Astrocyte (in vitro differentiated cells and primary cell): ENCODE data around the gene HNF4A. TPM values are rescaled to one million over a fixed set of nuclear protein-coding genes. Genes with fewer than 3 reads are reported as not detected.

Source experiments
- DNase-seq: peaks from one replicate; pipeline ENCODE4 v3.0.0-alpha.2; 2010; ENCODE audit warnings: low read depth
- FAIRE-seq: peaks from 2 replicates; lab custom pipeline; 2011; peaks lifted over from hg19 to GRCh38; lab: Jason Lieb, UNC
- H2AFZ ChIP-seq: 2 replicates; pipeline ENCODE4 v1.6.0; 2012; ENCODE audit warnings: low read depth, low read length, inconsistent platforms
- H3K27ac ChIP-seq: 2 replicates; pipeline ENCODE4 v1.5.1; 2011; ENCODE audit warnings: low read depth, low read length, inconsistent platforms
- H3K27me3 ChIP-seq: 2 replicates; pipeline ENCODE4 v1.6.0; 2011; ENCODE audit warnings: low read length, inconsistent platforms; ENCODE audit not compliant: insufficient read depth
- H3K36me3 ChIP-seq: 2 replicates; pipeline ENCODE4 v1.5.1; 2011; ENCODE audit warnings: low read length, inconsistent platforms; ENCODE audit not compliant: insufficient read depth
- H3K4me1 ChIP-seq: 2 replicates; pipeline ENCODE4 v1.5.1; 2011; ENCODE audit warnings: low read length, inconsistent platforms; ENCODE audit not compliant: insufficient read depth
- H3K4me2 ChIP-seq: 2 replicates; pipeline ENCODE4 v1.6.0; 2012; ENCODE audit warnings: low read length, inconsistent platforms
- H3K4me3 ChIP-seq: 2 replicates; pipeline ENCODE4 v1.5.1; 2011; ENCODE audit warnings: low read depth, mild to moderate bottlenecking, low read length, inconsistent platforms; ENCODE audit not compliant: insufficient read depth
- H3K79me2 ChIP-seq: 2 replicates; pipeline ENCODE4 v1.6.0; 2012; ENCODE audit warnings: mild to moderate bottlenecking, low read length, inconsistent platforms; ENCODE audit not compliant: insufficient read depth
- H3K9ac ChIP-seq: 2 replicates; pipeline ENCODE4 v1.6.0; 2012; ENCODE audit warnings: mild to moderate bottlenecking, low read length, inconsistent platforms
- H3K9me3 ChIP-seq: 2 replicates; pipeline ENCODE4 v1.5.1; 2012; ENCODE audit warnings: low read depth, mild to moderate bottlenecking, low read length, inconsistent platforms; ENCODE audit not compliant: insufficient read depth
- H4K20me1 ChIP-seq: 2 replicates; pipeline ENCODE4 v1.6.0; 2012; ENCODE audit warnings: low read length, inconsistent platforms; ENCODE audit not compliant: insufficient read depth
- H3K27ac Mint-ChIP-seq: one replicate; pipeline ENCODE4 v1.8.0; 2021; ENCODE audit warnings: mild to moderate bottlenecking, mixed read lengths; ENCODE audit not compliant: unreplicated experiment
- H3K27me3 Mint-ChIP-seq: one replicate; pipeline ENCODE4 v1.8.0; 2021; ENCODE audit warnings: low read depth, mixed read lengths; ENCODE audit not compliant: unreplicated experiment
- H3K36me3 Mint-ChIP-seq: one replicate; pipeline ENCODE4 v1.8.0; 2021; ENCODE audit warnings: low read depth, mixed read lengths; ENCODE audit not compliant: unreplicated experiment
- H3K4me1 Mint-ChIP-seq: one replicate; pipeline ENCODE4 v1.8.0; 2021; ENCODE audit warnings: low read depth, mixed read lengths; ENCODE audit not compliant: unreplicated experiment
- H3K4me3 Mint-ChIP-seq: one replicate; pipeline ENCODE4 v1.8.0; 2021; ENCODE audit warnings: mild to moderate bottlenecking, moderate library complexity, mixed read lengths; ENCODE audit not compliant: unreplicated experiment
- H3K9me3 Mint-ChIP-seq: one replicate; pipeline ENCODE4 v1.8.0; 2021; ENCODE audit warnings: mild to moderate bottlenecking, mixed read lengths; ENCODE audit not compliant: unreplicated experiment
- EZH2 ChIP-seq: IDR thresholded peaks from 2 replicates; pipeline ENCODE4 v1.6.1; 2012; ENCODE audit warnings: mild to moderate bottlenecking, low read length, inconsistent platforms; ENCODE audit not compliant: insufficient read depth
- total RNA-seq: library from RNA; stranded (reverse); gene quantifications from 2 replicates; pipeline ENCODE4 v1.2.1, GENCODE V29; 2021
- TF ChIP-seq, protein P1 (sequence below): IDR thresholded peaks from 2 replicates; pipeline ENCODE4 v1.5.1; 2011; ENCODE audit warnings: low read depth, mild to moderate bottlenecking, inconsistent platforms, low read length, moderate library complexity; ENCODE audit not compliant: insufficient read depth

The HNF4A gene
- total RNA-seq, 1 donor from 2014 or later, result not detected

GRCh38 chr20:44448753-44449546 is 93.5 kb downstream of the HNF4A start:
- no peak overlapping the region for H3K4me3 Mint-ChIP-seq
- Histone ChIP-seq H3K4me2 (no peak overlapping the region), H3K27ac (no peak overlapping the region), H3K36me3 (no peaks in the 10 kb centered on the region), H3K27me3 (peaks cover 19% of the 10 kb centered on the region), H3K9me3 (no peaks in the 10 kb centered on the region), H3K4me1 (no peaks in the 10 kb centered on the region), H3K79me2 (no peaks in the 10 kb centered on the region), H4K20me1 (no peaks in the 10 kb centered on the region), H3K4me3 (no peak overlapping the region), H2AFZ (no peak overlapping the region), H3K9ac (no peak overlapping the region)
- H3K4me1 Mint-ChIP-seq, result no peaks in the 10 kb centered on the region
- FAIRE-seq (no peak), DNase-seq (no peak)
- H3K27me3 Mint-ChIP-seq, result peaks cover 37% of the 10 kb centered on the region
- no peaks in the 10 kb centered on the region for H3K36me3 Mint-ChIP-seq
- H3K9me3 Mint-ChIP-seq, result no peaks in the 10 kb centered on the region
- TF ChIP-seq, protein P1, sequence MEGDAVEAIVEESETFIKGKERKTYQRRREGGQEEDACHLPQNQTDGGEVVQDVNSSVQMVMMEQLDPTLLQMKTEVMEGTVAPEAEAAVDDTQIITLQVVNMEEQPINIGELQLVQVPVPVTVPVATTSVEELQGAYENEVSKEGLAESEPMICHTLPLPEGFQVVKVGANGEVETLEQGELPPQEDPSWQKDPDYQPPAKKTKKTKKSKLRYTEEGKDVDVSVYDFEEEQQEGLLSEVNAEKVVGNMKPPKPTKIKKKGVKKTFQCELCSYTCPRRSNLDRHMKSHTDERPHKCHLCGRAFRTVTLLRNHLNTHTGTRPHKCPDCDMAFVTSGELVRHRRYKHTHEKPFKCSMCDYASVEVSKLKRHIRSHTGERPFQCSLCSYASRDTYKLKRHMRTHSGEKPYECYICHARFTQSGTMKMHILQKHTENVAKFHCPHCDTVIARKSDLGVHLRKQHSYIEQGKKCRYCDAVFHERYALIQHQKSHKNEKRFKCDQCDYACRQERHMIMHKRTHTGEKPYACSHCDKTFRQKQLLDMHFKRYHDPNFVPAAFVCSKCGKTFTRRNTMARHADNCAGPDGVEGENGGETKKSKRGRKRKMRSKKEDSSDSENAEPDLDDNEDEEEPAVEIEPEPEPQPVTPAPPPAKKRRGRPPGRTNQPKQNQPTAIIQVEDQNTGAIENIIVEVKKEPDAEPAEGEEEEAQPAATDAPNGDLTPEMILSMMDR, result no peak
- TF ChIP-seq EZH2, result no peak
- H3K27ac Mint-ChIP-seq, result no peak overlapping the region

GRCh38 chr20:44449864-44450263 is 94.4 kb downstream of the HNF4A start:
- Histone ChIP-seq H3K27me3 (peaks cover 19% of the 10 kb centered on the region), H3K9ac (no peak overlapping the region), H3K36me3 (no peaks in the 10 kb centered on the region), H3K4me1 (no peaks in the 10 kb centered on the region), H4K20me1 (no peaks in the 10 kb centered on the region), H3K79me2 (no peaks in the 10 kb centered on the region), H3K27ac (no peak overlapping the region), H2AFZ (no peak overlapping the region), H3K9me3 (no peaks in the 10 kb centered on the region), H3K4me3 (no peak overlapping the region), H3K4me2 (no peak overlapping the region)
- H3K27me3 Mint-ChIP-seq, result peaks cover 37% of the 10 kb centered on the region
- no peak for FAIRE-seq
- no peaks in the 10 kb centered on the region for H3K36me3 Mint-ChIP-seq
- no peak for TF ChIP-seq EZH2
- TF ChIP-seq, protein P1, result no peak
- H3K27ac Mint-ChIP-seq, result no peak overlapping the region
- no peak overlapping the region for H3K4me3 Mint-ChIP-seq
- DNase-seq, result no peak
- H3K4me1 Mint-ChIP-seq, result no peaks in the 10 kb centered on the region
- H3K9me3 Mint-ChIP-seq, result no peaks in the 10 kb centered on the region

DNA sequence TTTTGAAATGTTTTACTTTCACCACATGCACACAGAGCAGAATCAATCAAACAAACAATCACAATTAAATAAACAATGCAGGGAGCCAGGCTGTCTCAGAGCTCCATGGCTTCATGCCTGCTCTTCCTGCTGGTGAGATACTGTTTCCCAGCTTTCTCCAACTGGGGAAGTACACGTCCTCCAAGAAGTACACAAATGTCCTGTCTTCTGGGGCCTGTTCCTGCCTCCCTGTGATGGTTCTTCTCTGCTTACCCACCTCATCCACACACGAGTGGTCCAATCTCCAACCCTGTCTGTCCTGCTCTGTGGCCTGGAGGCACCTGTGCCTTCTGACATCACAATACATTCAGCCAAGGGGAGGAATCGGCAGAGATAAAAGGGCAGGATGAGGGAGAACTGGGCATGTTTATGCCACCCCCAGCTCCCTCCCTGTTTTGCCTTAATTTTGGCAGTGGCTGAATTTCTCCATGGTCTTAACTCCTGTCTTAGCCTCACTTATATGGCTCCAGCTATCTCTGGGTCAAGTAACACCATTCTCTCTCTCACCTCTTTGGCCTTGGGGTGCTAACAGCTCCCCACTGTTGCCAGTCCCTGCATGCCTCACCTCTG is 94.9 kb downstream of the HNF4A start:
- Mint-ChIP-seq H3K9me3 (no peaks in the 10 kb centered on the region), H3K36me3 (no peaks in the 10 kb centered on the region), H3K27ac (no peak overlapping the region), H3K4me1 (no peaks in the 10 kb centered on the region), H3K4me3 (no peak overlapping the region), H3K27me3 (peaks cover 36% of the 10 kb centered on the region)
- no peak overlapping the region for H3K4me3 ChIP-seq
- H3K27me3 ChIP-seq, result peaks cover 19% of the 10 kb centered on the region
- no peak overlapping the region for H3K27ac ChIP-seq
- H3K9me3 ChIP-seq, result no peaks in the 10 kb centered on the region
- DNase-seq, result no peak
- H3K4me2 ChIP-seq, result no peak overlapping the region
- no peak for TF ChIP-seq EZH2
- TF ChIP-seq, protein P1, result no peak
- no peaks in the 10 kb centered on the region for H3K36me3 ChIP-seq
- no peaks in the 10 kb centered on the region for H3K4me1 ChIP-seq
- no peaks in the 10 kb centered on the region for H3K79me2 ChIP-seq
- no peak for FAIRE-seq
- no peak overlapping the region for H3K9ac ChIP-seq
- no peak overlapping the region for H2AFZ ChIP-seq
- H4K20me1 ChIP-seq, result no peaks in the 10 kb centered on the region
